C4-2B (cell line): ENCODE measurements around the gene SYT12.

Experiments
- CTCF ChIP-seq: fragments of 450-650 bp; conservative IDR thresholded peaks from 2 replicates; pipeline ENCODE4 v1.5.1; 2017; ENCODE audit warnings: mild to moderate bottlenecking
- ZFX ChIP-seq: fragments of 450-650 bp; IDR thresholded peaks from 2 replicates; pipeline ENCODE4 v1.6.1; 2017

GRCh38 chr11:67058506-67058905 is 35.6 kb downstream of the SYT12 start:
- no peak for TF ChIP-seq ZFX
- no peak for TF ChIP-seq CTCF
